ENCODE measurements around the gene PPY.
"Not testable (repeated sequence)": the region's sequence is repeated elsewhere in the genome, so short reads cannot be mapped to it uniquely, and the experiment has no call there.

PPY gene

DNA sequence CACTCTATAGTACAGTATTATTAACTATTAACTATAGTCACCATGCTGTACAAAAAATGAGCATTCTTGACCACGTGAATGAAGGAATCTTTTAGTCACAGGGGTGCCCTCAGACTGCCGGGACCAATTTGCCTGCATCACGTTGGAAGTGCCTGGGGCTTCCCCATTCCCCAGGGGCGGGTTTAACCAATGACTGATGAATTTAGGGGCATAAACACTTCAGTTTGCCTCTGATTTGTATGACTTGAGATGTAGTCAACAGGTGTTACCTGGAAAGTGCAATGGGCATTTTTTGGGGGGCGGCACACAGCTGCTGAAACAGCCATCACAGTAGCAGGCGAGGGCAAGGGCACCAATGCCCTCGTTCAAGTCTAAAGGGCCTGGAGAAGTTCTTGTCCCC is 20.2 kb upstream of the PPY start:
- DNase-seq, result no peak

DNA sequence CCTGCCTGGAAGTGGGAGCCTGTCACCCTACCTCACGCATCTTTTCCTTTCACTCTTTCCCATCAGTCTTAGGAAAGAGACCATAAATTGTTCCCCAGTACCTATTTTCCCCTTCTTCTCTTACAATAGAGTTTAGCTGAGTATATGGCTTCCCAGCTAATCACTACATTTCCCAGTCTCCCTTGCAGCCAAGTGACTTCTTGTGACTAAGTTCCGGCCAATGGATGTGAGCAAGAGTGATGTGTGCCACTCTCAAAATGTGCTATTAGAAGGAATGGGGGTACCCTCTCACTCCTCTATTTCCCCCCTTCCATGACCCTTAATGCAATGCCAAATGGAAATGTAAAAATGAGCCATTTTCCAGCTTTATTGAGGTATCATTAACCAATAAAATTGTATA is 19.7 kb upstream of the PPY start:
- no peak for DNase-seq

GRCh38 chr17:43961292-43961691 is 19.0 kb upstream of the PPY start:
- not testable (repeated sequence) for DNase-seq

GRCh38 chr17:43958748-43959352 is 16.6 kb upstream of the PPY start:
- no peak for DNase-seq

DNA sequence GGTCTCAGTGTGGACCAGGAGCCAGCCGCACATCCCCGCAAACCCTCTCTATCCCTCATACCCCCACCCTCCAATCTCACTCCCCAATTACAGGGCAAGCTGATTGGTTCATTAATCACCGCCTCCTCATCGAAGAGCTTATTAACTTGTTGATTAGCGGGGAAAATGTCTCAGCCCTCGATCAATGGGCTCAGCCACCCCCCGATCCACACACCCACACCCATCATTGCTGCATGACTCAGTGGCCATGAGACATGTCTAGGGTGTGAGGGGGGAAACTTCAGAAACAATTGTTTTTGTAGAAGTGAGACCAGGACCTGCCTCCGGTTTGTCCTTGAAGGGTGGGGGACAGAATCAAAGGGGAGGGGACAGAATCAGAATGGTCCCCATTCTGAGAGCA is 13.9 kb upstream of the PPY start:
- no peak for DNase-seq

GRCh38 chr17:43953746-43954145 is 11.5 kb upstream of the PPY start, which contains the start of gene PYY:
PYY (minus strand) TSS chr17:43953940; CDS start chr17:43953483, 457 bp downstream.
- no peak for DNase-seq

DNA sequence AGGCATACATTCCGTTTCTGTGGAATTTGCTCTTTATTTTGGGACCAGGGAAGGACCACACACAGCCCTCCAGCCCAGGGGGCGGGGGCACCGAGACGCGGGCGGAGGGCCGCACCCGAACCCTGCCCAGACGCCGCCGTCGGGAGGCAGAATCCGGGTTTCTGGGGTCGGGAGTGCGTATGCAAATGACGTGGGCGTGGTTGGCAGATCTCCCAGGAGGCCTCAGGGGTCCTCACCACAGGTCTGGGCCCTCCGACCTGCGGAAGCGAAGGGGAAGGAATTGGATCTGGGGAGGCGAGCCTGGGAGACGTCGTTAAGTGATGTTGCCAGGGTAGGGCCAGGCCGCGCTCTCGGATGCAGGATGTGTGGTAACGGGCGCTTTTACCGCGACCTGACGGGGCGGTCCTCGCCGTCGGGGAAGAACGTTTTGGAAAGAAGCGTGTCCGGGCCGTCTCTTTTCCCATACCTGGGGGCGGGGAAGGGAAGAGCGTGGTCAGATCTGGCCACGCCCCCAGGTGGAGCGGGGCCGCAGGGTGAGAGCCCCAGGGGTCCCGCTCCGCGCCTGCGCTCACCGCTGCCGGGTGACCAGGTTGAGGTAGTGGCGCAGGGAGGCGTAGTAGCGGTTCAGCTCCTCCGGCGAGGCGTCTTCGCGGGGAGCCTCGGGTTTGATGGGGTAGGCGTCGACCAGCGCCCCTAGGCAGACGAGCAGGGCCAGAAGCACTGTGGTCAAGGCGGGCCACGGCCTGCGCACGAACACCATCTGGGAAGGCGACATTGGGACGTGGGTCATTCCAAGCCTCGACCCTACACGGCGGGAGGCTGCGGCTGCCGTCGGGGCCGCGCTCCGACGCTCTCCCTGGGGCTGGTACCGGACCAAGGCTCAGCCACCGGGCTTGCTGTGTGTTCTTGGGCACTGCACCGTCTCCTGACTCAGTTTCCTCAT is 10.7 kb upstream of the PPY start:
- DNase-seq, result no peak

DNA sequence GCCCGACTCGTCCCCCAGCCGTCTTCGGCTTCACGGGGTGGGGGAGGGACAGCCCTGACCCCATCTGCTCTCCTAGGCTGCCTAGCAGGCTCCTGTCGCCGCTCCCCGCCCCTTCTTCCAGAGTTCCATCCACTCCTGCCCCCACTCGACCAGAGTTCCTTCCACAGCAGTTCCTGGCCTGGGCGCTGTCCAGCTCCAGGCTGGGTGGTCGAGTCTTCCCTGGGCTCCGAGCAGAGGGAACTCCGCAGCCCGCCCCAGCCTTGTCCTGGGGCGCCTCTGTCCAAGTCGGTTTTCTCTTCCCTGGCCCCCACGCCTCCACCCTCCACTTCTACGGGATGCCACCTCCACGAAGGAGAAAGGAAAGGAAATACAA is 10.1 kb upstream of the PPY start:
- DNase-seq, result no peak

GRCh38 chr17:43951750-43952149 is 9.5 kb upstream of the PPY start:
- DNase-seq, result no peak

GRCh38 chr17:43950554-43950953 is 8.3 kb upstream of the PPY start:
- DNase-seq, result no peak

- no peak for DNase-seq
Measured at GRCh38 chr17:43949781-43950180, 7.5 kb upstream of the PPY start.

GRCh38 chr17:43946781-43947180 is 4.5 kb upstream of the PPY start:
- DNase-seq, result no peak

- no peak for DNase-seq
Measured at GRCh38 chr17:43945074-43945829, 3.0 kb upstream of the PPY start.

- no peak for DNase-seq
Measured at GRCh38 chr17:43940630-43941029, 1.6 kb downstream of the PPY start.

- DNase-seq, result no peak
Measured at GRCh38 chr17:43939886-43940285, 2.4 kb downstream of the PPY start.

GRCh38 chr17:43939452-43939851 is 2.8 kb downstream of the PPY start:
- DNase-seq, result not testable (repeated sequence)

GRCh38 chr17:43938838-43939182 is 3.5 kb downstream of the PPY start:
- no peak for DNase-seq

DNA sequence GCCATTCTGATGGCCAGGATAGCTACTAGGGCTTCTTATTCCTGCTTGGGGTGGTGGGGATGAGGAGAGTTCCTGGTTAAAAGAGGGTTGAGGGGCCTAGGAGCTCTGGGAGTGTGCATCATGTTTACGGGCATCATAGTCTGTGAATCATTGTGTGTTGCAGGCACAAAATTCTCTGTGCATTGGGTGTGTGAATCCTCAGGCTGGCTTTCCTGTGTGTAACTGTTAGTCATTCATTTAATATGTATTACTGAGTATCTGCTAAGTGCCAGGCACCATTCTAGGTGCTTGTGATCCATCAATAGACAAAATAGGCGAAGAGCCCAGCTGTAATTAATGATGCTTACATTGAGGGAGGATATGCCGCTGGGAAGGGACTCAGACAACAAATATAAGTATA is 5.8 kb downstream of the PPY start:
- no peak for DNase-seq

DNA sequence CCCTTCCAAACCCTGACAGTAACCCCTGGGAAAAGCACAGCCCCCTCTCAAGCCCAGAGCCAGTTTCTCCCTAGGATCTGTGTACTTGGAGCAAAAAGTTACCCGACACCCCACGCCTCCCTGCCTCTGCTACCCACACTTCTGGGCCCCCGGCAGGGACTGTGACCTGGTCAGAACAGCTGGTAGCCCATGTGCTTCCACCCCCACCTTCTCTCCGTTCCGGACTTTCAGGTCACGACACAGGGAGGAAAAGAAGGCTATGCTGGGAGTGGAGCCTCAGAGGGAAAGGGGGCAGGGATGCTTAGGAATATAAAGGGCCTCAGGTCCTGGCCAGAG is 6.4 kb downstream of the PPY start:
- DNase-seq, result no peak

- no peak for DNase-seq
Measured at GRCh38 chr17:43935204-43935925, 6.9 kb downstream of the PPY start.

GRCh38 chr17:43932923-43933322 is 9.4 kb downstream of the PPY start:
- DNase-seq, result no peak

DNA sequence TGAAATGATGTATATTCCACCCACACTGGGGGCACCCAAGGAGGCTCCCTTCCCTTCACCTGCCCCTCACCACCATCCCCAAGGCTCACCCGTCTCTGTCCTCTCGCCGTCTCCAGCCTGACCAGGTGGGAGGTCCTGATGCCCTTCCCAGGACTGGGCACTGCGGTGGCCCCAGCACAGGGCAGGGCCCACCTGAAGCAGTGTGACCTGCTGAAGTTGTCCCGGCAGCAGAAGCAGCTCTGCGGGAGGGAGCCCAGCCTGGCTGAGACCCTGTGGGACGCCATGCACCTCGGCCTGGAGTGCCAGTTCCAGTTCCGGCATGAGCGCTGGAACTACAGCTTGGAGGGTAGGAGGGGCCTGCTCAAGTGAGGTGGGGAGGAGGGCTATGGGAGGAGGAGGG is 9.9 kb downstream of the PPY start:
- DNase-seq, result no peak

DNA sequence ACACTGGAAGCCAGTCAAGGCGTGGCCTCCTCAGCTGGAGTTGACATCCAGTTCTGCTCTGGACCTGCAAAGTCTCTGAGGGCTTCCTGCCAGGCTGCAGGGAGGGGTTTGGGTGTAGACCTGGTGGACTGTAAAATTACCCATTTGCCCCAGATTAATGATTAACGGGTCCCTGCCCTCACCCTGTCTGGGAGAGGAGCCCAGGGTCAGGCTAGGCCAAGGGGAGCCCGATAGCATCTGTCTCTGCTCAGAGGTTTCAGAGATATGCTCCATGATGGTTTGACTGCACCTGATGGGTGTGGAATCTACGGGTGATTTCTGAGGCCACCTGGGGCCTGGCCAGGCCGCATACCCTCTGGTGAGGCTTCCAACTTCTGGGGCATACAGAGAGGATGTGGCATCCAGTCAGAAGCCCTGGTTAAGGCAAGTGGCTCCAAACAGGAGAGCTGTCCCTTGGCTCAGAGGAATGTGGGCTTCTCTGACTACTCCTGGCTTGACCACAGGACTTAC is 11.2 kb downstream of the PPY start:
- no peak for DNase-seq
